ENCODE data around the gene ZKSCAN7. TPM values are rescaled to one million over a fixed set of nuclear protein-coding genes. Genes with fewer than 3 reads are reported as not detected.

Gene ZKSCAN7
- not detected in 5 replicates for total RNA-seq (2022; extraction: Qiagen RNA extraction; ENCODE audit: low read depth)

DNA sequence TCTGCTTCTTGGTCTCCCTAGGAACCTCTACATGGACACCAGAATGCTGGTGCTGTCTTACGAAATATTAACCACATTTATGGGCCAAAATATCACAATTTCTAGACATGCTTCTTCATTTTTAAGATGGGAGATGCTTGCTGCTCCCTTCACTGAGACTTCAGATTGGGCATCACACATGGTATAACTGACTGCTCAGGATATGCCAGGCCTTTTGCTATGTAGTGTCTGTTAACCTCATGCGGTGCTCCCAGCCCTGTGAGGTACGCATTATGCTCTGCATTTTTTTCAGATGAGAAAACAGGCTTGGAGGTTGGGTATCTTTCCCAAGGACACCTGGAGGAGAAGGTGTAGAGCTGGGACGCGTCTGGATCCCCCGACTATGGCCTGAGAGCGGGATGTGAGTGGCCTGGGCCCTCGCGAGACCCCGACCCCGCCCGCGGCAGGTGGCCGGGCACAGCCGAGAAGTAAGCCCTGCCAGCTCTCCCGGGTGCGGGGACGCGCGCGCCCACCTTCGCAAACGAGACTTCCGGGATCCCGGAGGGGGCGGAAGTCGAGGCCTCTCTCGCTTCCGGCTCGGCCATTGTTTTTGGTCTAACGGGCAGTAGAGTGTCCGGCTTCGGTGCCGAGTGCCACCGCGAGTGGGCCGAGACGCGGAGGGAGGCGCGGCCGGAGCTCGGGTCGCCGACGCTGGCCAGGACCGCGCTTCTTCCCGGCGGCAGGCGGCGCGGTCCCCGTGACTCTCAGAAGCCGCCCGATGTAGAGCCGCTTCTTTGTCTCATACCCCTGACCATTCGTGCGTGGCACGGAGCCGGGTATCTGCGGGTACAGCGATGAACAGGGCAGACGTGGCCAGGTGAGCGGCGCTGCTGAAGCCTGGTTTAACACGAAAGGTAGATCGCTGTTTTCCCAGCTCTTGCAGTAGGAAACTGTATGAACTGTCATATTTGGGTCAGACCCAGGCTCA is at the start of gene ZKSCAN7:
ZKSCAN7 (plus strand) TSS at position 568 of the 967 bp plus-strand sequence. CDS start 1,855 bp downstream, outside the sequence.

DNA sequence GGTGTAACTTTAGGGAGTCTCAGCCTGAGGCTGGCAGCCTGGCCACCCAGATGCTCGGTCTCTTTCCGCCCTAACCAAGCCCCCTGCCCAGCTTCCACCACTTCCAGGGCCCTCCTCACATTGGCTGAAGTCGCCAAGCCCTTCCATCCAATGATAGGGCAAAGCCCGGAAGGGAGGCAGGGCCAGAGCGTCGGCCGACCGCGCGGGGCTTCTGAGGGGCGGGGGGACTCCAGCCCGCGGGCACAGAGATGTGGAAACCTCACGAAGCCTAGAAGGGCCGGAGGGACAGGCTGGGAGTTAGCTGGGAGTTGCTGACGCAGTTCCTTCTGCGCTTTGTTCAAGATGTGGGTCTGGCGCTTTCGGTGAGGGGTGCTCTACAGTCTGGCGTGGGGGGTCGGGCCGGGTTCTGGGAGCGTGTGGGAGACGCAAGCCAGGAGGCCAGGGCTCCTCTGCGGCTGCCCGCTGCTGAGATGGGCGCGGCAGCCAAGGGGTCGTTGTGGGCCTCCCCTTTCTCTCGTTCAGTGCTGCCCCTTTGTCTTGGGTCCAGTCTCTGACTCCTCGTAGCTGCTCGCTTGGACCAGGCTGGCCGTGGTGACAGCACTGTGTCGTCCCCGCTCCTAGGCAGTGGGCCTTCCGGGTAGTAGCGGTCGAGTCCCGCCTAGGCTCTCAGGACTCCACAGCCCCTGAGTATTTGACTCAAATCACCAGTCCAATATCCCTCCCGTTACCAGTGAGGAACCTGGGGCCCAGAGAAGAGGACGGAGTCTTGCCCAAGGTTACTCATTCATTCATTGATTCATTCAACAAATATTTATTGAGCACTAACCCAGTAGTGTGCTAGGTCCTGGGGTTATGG is 29.9 kb downstream of the ZKSCAN7 start, which contains the start of gene ZNF660:
ZNF660 (plus strand) TSS at position 319 of the 856 bp plus-strand sequence. CDS start 9,230 bp downstream, outside the sequence.

Other genes with a start within 250 kb of the ZKSCAN7 start
- gene TCAIM, start 216.4 kb upstream of the ZKSCAN7 start, total RNA-seq (2022; extraction: Qiagen RNA extraction; ENCODE audit: low read depth) = 5.1 to 11.2 TPM (median 7.9 TPM) in 5 replicates
- gene ZNF445, start 77.5 kb upstream of the ZKSCAN7 start, total RNA-seq (2022; extraction: Qiagen RNA extraction; ENCODE audit: low read depth) = 2.4 to 3.2 TPM (median 2.9 TPM) in 5 replicates
- not detected in 5 replicates for gene ZNF660, start 29.8 kb downstream of the ZKSCAN7 start, total RNA-seq (2022; extraction: Qiagen RNA extraction; ENCODE audit: low read depth)
- 1.5 to 2.2 TPM (median 1.8 TPM) in 5 replicates for gene ZNF197, start 69.8 kb downstream of the ZKSCAN7 start, total RNA-seq (2022; extraction: Qiagen RNA extraction; ENCODE audit: low read depth)
- gene ZNF35, start 93.5 kb downstream of the ZKSCAN7 start, total RNA-seq (2022; extraction: Qiagen RNA extraction; ENCODE audit: low read depth) = 5.2 to 8.3 TPM (median 5.5 TPM) in 5 replicates
- gene ZNF502, start 157.5 kb downstream of the ZKSCAN7 start, total RNA-seq (2022; extraction: Qiagen RNA extraction; ENCODE audit: low read depth) = 1.6 to 2.5 TPM (median 2.1 TPM) in 5 replicates
- not detected in 5 replicates for gene ZNF501, start 174.4 kb downstream of the ZKSCAN7 start, total RNA-seq (2022; extraction: Qiagen RNA extraction; ENCODE audit: low read depth)
- 15.9 to 30.0 TPM (median 16.3 TPM) in 5 replicates for gene KIAA1143, start 206.4 kb downstream of the ZKSCAN7 start, total RNA-seq (2022; extraction: Qiagen RNA extraction; ENCODE audit: low read depth)
- gene KIF15, start 206.6 kb downstream of the ZKSCAN7 start, total RNA-seq (2022; extraction: Qiagen RNA extraction; ENCODE audit: low read depth) = 7.4 to 13.3 TPM (median 9.1 TPM) in 5 replicates

Data from A549 treated with ZK216348 at 1 μM for 4 hours (cell line).